Tongue (tissue), 2 donors: Measurements from ENCODE around the gene RHBDL3. TPM values are rescaled to one million over a fixed set of nuclear protein-coding genes. Genes with fewer than 3 reads are reported as not detected.
A peak's percentile ranks its signal among the peaks of the same experiment; 100 is the strongest.
"Not testable (repeated sequence)": the region's sequence is repeated elsewhere in the genome, so short reads cannot be mapped to it uniquely, and the experiment has no call there.

Source experiments
- DNase-seq: peaks from one replicate; pipeline ENCODE4 v3.0.0-alpha.2; 2015
- total RNA-seq: library from RNA; depleted of rRNA; stranded (reverse); fragments of >200 nt; gene quantifications from one replicate; pipeline ENCODE4 v1.2.3, GENCODE V29; 2014

RHBDL3 gene
- total RNA-seq, 1 donor from 2014 or later, result 1.6 TPM

DNA sequence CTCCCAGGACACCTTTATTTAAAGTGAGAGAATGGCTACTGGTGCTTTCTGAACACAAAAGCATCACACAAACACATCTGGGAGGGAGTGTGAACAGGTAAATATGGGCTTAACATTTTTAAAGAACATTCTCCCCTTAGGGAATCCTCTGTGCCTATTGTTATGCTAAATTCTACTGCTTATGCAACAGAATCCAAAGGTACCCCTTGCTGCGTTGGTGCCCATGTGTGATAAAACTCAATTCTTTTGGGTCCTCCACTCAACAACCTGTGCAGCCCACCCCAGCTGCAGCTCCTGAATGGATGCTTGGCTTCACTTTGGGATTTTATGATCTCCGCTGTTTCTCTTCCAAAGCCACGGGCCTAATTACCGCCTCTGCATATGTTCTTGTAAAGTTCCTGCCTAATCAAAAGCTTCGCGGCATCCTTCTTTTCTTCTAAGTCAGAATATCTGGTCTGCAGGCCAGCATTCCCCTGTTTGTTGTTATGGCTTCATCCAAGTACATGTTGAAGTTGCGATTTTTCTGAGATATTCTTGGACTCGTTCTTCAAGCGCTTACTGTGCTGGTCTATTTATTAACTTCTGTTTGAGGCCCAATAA is 23.9 kb downstream of the RHBDL3 start:
- DNase-seq, result no peak

DNA sequence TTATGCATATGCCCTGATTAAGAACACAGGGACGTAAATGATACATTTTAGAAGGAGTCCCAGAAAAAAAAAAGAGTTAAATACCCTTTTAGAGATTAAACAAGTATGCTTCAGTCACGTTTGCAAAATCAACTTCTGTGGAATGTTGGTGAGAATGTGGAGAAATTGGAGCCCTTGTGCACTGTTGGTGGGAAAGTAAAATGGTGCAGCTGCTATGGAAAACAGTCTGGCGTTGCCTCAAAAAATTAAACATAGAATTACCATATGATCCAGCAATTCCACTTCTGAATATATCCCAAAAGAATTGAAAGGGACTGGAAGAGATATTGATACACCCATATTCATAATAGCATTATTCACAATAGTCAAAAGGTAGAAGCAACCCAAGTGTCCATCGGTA is 26.5 kb downstream of the RHBDL3 start:
- no peak for DNase-seq

DNA sequence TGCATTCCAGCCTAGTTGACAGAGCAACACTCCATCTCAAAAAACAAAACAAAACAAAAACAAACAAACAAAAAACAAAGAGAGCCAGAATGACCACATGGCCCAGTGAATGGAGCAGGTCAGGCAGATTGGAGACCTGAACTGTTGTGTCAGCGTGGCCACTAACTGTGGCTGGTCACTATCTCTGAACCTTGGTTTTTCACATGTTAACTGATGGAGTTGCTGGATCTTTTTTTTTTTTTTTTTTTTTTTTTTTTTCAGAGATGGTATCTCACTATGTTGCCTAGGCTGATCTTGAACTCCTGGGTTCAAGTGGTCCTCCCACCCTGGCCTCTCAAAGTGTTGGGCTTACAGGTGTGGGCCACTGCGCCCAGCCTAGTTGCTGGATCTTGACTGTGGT is 31.8 kb downstream of the RHBDL3 start:
- no peak for DNase-seq

DNA sequence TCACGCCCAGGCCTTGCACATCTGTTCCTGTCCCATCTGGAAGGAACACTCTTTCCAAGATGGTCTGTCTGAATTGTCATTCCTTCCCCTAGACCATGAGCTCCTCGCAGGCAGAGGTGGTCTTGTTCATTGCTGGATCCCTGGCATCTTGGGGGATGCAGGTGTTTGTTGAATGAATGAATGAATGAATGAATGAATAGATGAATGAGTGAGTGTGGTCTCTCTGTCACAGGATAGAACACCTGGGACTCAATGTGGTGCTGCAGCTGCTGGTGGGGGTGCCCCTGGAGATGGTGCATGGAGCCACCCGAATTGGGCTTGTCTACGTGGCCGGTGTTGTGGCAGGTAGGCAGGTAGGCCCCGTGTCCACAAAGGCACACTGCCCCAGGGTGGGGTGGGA is 32.2 kb downstream of the RHBDL3 start:
- no peak for DNase-seq

DNA sequence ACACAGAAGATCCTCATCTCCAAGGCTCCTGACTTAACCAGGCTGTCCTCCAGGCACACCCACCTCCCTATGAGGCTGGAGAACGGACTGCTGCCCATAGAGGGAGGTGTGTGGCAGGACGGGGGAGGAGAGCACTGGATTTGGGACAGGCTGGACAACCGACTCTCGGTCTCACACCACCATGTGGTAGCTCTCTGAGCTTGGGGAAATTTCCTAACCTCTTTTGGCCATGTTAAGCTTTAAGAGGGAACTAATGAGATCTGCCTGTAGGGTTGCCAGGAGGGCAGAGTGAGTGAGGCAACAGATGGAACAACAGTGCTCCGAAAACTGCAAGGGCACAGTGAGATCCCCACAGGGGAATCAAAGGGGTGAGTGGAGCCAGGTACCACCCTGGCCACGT is 32.7 kb downstream of the RHBDL3 start:
- DNase-seq, result no peak

DNA sequence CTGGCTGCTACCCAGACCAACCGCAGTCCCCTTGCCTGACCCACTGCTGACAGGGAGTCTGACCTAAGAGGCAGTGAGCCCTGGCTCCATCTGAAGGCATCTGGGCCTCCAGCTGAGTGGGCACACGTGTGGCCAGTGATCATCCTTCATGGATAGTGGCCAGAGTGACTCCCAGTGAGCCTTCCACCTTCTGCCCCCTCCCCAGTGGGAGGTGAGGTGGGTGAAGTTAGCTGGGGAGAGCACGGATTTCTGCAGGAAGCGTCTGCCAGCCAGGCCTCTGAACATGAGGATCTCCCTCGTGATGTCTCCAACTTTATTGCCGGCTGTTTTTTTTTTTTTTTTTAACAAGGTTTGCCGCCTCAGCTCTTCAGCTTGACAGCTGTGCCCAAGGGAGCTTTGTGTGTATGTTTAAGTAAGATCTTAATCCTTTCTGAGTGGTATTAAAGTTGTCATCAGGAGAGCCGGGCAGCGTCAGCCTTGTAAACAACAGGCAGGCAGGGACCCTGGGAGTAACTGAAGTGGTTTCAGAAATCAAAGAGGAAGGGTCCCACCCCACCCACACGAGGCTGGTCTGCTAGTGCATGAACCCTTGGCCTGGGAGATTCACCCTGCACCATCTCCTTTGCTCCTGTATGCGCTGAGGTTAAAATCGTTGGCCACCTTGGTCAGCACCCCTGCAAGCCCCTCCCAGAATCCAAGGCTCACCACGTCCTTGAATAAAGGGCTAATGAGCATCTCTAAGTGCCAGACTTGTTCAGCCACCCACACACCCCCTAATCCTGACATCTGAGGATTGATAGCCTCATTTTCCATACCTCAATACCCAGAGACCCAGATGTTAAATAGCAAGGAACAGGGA is 33.3 kb downstream of the RHBDL3 start:
- peak; percentile 74 for DNase-seq

DNA sequence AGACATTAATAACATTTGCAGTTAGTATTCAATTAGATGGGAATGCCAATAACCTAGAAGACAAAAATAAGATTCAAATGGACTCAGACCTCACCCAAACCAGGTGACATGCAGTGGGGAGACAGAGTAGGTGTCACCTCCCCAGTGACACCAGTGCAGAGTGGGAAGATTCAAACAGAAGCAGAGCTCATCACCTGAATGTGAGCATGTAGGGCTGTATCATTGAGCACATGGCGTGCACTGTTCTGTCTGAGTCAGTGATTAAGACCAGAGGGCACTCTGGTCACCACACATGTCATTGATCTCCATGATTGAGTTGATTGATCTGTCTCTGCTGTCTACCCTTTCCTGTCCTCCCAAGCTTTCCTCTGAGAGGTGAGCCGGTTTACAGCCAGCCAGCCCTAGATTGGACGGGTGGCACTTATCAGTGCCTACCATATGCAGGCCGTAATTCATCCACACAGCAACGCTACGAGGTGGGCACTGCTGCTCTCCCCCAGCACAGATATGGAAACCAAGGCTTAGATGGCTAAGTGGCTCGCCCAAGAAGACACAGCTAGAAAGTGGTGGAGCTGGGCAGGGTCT is 34.0 kb downstream of the RHBDL3 start:
- no peak for DNase-seq

DNA sequence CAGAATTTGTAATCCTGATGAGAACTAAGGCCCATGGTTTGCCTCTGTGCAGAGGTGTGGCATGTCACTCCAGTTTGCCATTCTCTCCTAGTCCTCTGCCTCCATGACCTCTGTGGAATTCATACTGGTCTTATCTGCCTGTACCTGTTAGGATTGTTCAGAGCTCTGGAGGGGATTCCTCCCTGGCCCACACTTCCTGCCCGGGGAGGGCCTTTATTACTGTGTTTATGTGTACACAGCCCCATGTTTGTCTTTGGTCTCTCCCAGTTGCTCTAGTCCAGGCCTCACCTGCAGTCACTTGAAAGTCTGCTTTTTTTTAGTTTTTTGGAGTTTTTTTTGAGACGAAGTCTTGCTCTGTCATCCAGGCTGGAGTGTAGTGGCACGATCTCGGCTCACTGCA is 36.4 kb downstream of the RHBDL3 start:
- DNase-seq, result no peak

DNA sequence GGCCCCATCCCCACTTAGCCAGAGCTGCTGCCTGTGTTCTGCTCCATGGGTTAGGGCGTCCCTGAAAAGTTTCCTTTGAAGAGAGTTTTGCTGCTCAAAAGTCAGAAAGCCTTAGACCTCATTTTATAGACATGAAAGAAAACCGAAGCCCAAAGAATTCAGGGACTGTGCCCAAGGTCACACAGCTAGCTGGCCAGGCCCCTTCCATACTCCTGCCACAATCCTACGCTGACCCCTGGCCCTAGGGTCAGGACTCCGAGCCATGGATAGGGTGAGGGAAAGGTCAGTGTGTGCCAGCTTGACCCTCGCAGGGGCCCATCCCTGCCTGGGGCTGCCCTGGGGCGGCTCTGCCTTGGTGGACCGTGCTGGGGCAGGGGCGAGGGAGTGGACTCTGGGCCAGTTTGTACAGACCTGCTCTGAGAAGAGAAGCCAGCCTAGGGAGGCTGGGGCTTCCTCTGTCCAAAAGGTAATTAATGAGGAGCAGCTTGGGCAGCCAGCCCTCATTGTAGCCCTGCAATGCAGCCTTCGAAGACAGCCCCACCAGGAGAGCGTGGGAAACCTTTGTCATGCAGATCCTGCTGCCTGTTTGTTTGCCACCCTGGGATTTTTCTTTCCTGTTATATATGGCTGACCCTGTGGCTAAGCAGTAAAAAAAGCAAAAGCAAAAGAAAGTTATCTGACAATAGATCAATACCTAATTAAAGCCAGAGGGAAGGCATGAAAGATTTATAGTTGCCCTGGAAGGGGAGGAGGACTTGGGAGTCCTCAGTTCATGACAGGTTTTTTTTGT is 37.4 kb downstream of the RHBDL3 start:
- DNase-seq, result no peak

DNA sequence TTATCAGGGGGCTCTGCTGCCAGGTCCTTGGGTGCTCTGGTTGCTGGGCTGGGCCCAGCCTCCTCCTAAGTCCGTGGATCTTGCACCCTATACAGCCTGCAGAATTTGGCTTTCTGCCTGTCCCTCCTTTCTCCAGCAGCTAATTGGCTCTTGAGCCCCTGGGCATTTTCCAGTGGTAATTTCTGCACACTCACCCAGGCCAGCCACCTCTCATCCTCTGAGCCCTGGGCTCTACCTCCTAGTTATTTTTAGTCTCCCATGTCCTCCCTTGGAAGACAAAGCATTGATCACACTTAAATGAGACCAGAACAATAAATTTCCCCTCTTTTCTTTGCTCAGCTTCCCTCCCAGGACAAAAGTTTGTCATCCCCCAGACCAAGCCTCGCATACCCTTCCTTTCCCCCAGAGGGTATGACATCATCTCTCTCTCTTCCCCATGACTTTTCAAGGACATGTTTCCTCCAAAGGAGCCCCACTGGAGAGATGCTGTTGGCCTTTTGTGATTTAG is 38.2 kb downstream of the RHBDL3 start:
- no peak for DNase-seq

DNA sequence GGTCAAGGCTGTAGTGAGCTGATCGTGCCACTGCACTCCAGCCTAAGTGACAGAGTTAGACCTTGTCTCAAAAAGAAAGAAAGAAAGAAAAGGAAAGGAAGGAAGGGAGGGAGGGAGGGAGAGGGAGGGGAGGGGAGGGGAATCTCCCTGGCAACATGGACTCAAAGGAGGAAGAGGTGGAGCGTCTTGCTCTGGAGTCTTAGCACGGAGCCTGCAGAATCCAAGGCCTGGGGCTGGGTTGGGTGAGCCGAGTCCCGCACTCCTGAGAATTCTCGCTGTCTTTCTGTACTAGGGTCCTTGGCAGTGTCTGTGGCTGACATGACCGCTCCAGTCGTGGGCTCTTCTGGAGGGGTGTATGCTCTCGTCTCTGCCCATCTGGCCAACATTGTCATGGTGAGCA is 39.4 kb downstream of the RHBDL3 start:
- DNase-seq, result no peak

DNA sequence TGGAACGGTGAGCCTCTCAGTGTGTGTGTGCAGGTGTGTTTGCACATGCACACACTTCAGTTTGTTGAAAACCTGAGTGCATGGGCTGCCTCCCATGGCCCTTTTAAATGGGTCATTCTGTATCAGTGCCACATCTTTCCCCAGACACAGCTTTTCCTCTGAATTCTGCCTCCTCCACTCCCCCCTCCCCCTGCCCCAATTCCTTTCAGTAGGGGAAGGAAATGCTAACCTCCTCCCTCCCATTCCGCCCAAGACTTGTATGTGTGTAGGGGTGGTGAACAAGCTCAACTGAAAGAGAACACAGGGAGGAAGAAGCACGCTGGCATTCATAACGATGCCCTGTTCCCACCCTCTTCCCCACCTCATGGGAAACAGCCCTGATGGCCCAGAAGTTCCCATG is 42.0 kb downstream of the RHBDL3 start:
- no peak for DNase-seq

DNA sequence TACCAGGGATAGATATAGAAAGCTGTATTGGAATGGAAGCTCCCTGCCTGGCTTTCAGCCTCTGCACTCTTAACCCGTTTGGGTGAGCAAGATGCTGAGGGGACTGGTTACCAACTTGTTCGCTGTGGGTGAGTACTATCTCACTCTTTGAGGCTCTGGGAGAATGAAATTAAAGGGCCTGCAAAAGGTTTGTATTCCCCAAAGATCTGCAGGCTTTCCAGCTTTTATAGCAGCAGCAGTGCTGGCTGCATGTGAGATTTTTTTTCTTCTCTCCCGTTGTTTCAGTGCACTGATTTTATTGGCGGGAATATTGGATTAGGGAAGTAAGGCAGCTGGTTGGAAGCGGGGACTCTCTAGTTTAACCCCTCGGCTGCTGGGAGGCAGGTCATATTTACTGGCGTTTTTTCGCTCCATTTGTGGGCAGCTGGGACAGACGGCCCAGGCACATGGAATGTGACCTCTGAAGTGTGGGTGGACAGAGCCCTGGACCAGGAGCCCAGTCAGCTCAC is 45.5 kb downstream of the RHBDL3 start:
- peak; percentile 73 for DNase-seq

DNA sequence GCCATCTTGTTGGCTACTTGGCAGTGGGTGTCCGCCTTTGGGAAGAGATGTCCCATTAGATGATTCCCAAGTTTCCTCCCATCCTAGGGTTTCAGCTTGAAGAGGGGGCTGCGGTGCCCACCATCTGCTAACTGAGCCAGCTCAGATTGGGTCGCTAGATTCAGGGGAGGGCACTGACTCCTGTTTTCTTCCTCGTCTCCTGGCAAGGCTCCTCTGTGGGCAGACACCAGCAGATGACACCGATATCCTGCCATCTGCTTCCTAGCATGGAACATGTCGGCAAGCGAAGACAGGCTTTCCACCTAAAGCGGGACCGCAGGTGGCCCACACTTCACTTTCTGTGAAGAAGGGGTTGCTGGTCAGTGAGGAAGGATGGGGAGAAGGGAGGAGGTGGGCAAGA is 49.0 kb downstream of the RHBDL3 start:
- no peak for DNase-seq

DNA sequence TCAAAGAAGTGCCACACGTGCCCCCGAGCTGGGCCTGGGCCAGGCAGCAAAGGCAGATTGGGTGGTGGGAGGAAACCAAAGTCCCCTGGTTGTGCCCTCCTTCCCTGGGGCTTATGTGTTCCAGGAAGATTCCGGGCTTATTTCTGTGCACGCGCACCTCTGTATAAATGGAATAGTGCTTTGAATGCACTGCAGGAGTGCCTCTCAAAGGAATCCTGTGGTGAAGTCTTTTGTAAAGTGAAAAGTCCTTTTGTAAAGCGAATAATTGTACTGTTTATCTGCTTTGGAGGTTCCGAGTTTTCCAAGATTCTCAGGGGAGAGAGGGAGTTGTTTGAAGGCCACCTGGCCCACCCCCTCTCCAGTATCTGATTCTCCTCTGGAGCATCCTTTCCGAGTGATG is 49.5 kb downstream of the RHBDL3 start:
- DNase-seq, result no peak

DNA sequence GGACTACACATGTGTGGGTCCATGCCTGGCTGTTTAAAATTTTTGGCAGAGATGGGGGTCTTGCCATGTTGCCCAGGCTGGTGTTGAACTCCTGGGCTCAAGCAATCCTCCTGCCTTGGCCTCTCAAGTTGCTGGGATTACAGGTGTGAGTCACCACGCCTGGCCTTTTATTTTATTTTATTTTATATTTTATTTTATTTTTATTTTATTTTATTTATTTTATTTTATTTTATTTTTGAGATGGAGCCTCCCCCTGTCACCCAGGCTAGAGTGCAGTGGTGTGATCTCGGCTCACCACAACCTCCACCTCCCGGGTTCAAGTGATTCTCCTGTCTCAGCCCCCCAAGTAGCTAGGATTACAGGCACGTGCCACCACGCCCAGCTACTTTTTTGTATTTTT is 51.0 kb downstream of the RHBDL3 start:
- DNase-seq, result not testable (repeated sequence)

DNA sequence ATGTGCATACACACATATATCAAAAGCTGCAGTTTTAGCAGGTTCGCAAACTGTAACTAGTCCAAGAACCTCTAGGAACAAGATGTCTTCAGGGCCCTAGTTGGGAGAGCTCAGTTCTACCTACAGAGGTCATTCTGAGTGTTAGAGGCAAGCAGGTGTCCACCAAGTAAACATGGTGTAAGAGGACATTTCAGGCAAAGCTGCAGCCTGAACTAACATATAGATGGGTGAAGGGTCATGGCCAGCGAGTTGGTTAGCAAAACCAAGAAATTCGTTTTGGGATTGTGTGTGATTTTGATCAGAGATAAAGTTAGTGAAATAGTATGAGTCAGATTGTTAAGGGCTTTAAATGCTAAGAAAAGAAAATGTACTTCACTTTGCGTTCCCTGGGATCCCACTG is 51.7 kb downstream of the RHBDL3 start:
- no peak for DNase-seq

DNA sequence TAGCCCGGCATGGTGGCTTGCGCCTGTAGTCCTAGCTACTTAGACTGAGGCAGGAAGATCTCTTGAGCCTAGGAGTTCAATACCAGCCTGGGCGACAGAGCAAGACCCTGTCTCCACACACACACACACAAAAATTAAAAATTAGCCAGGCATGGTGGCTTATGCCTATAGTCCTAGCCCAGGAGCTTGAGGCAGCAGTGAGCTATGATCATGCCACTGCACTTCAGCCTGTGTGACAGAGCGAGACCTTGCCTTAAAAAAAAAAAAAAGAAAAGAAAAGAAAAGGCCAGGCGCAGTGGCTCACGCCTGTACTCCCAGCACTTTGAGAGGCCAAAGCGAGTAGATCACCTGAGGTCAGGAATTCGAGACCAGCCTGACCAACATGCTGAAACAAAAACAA is 52.4 kb downstream of the RHBDL3 start:
- no peak for DNase-seq

DNA sequence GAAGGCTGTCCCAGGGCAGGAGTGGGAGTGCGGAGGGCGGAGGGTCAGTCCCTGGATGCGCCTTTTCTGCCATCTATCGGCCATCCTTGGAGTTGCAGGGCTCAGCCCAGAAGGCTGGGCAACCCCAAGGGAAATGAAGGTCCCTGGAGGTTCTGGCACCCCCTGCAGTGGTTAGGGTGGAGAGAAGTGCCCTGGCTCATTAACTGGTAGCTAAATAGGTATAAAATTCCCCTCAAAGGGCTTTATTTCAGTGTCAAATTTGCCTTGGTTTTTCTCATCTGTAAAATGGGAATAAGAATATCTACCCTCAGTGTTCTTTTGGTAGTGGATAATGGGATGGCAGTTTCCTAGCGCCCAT is 53.9 kb downstream of the RHBDL3 start:
- peak; percentile 76 for DNase-seq

DNA sequence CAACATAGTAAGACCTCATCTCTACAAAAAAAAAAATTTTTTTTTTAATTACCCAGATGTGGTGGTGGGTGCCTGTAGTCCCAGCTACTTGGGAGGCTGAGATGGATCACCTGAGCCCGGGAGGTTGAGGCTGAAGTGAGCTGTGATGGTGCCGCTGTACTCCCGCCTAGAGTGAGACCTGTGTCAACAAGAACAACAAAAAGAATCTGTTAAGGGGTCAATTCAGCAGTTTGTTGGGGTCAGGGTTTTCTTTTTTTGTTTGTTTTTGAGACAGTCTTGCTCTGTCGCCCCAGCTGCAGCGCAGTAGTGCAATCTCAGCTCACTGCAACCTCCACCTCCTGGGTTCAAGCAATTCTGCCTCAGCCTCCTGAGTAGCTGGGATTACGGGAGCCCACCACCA is 54.4 kb downstream of the RHBDL3 start:
- not testable (repeated sequence) for DNase-seq

DNA sequence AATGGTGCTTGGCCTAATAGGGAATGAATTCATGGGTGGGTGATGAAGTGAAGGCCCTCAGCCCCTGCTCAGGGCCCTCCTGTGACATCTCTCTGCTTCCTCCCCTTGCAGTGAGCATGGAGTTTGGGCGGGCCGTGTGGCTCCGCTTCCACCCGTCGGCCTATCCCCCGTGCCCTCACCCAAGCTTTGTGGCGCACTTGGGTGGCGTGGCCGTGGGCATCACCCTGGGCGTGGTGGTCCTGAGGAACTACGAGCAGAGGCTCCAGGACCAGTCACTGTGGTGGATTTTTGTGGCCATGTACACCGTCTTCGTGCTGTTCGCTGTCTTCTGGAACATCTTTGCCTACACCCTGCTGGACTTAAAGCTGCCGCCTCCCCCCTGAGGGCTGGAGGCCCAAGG is 55.2 kb downstream of the RHBDL3 start:
- no peak for DNase-seq

DNA sequence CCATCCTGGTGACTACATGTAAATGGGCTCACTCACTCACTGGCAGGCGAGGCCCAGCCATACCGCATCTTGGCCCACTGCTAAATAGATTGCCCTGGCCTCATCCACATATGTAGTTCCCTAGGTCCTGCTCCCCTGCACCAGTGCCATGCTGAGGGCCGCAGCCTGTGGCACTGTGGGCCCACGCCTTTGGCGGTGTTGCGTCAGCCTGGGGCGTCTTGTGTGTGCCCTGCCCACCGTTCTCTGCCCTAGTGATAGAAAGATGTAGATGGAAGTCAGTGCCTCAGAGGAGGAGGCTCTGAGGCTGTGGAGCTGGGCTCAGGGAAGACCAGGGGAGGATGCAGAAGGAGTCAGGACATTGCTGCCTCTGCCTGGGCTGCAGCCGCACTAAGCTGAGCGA is 57.4 kb downstream of the RHBDL3 start:
- no peak for DNase-seq
